ENCODE data around the gene EXOSC9. TPM values are rescaled to one million over a fixed set of nuclear protein-coding genes. Genes with fewer than 3 reads are reported as not detected.

EXOSC9 gene
- total RNA-seq, 4 donors from 2014 or later, result 13.4 to 28.8 (median 19.9) TPM

DNA sequence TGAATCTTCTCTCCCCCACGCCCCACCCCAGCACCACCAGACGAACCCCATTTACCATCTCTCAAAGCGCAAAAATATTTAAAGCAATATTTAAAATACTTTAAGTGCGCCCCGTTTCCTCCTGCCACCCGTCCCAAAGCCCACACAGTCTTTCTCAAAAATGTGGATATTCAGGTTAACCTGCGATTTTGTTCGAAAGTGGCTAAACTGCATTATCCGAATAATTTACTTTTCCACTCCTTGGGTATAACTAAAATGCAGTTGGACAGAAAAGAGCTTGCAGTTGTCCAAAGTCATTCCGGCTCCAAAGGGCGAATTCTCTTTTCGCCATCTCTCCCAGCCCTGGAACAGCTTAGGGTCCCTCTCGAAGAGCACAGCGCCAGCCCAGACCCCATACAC lies 36.8 kb upstream of the EXOSC9 start:
- Histone ChIP-seq H3K9me3 (no peaks in the 10 kb centered on the region), H3K4me1 (peaks cover 0 to 4% of the 10 kb centered on the region in 2 donors), H3K36me3 (no peaks in the 10 kb centered on the region), H3K27ac (no peak overlapping the region), H3K27me3 (peaks cover 5 to 30% (median 18%) of the 10 kb centered on the region in 3 donors), H3K4me3 (peak overlapping the region in 3 of 4 donors; percentile 38 to 51 (median 38))
- intact Hi-C loops (cut with DNase I; ENCODE audit: low total_unique reads) (no loop called here), in situ Hi-C loops (cut with MboI; ENCODE audit: low sequenced_read_pairs in 4 of 4) (no loop called here)
- DNase-seq, result no peak
- no peak for TF ChIP-seq POLR2A (IDR thresholded peaks at IDR 0.05)
- TF ChIP-seq, protein P1, sequence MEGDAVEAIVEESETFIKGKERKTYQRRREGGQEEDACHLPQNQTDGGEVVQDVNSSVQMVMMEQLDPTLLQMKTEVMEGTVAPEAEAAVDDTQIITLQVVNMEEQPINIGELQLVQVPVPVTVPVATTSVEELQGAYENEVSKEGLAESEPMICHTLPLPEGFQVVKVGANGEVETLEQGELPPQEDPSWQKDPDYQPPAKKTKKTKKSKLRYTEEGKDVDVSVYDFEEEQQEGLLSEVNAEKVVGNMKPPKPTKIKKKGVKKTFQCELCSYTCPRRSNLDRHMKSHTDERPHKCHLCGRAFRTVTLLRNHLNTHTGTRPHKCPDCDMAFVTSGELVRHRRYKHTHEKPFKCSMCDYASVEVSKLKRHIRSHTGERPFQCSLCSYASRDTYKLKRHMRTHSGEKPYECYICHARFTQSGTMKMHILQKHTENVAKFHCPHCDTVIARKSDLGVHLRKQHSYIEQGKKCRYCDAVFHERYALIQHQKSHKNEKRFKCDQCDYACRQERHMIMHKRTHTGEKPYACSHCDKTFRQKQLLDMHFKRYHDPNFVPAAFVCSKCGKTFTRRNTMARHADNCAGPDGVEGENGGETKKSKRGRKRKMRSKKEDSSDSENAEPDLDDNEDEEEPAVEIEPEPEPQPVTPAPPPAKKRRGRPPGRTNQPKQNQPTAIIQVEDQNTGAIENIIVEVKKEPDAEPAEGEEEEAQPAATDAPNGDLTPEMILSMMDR (IDR thresholded peaks at IDR 0.05 in 4 of 5, conservative IDR thresholded peaks at IDR 0.05 in 1 of 5), result no peak
- ATAC-seq, result no peak

DNA sequence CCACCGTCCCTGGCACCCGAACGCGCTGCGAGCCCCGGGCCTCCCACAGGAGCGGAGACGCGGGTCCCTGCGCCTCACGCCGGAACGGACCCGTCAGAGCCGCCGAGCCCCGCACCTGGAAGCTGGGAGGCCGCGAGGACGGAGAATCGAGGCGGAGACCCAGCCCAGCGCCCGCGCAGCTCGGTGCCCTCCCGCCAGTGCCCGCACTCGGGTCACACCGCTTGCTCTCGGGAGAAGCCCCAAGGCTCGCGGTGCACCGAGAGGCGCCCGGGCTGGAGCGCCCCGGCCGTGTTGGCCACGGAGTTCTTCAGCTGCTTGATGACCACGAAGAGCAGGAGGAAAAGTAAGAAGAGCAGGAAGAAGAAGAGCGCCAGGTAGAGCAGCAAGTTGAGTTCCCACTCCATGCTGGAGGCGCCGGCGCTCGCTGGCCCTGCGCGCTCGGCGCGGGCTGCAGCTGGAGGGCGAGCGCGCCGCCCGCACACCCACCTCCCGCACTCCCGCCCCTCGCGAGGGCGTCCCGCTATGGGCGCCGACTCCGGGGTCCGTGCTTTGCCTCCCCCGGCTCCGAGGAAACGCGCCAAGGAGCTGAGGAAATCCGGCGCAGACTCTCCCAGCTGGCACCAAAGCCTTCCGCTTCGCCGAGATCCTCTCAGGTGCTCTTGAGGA lies 36.3 kb upstream of the EXOSC9 start, which contains the start of gene SMIM43:
SMIM43 (minus strand) TSS at position 463 of the 666 bp plus-strand sequence; CDS start at position 404, 59 bp downstream.
- DNase-seq, result no peak
- TF ChIP-seq POLR2A (IDR thresholded peaks at IDR 0.05), result no peak
- TF ChIP-seq, protein P1 (IDR thresholded peaks at IDR 0.05 in 4 of 5, conservative IDR thresholded peaks at IDR 0.05 in 1 of 5), result no peak
- intact Hi-C loops (cut with DNase I; ENCODE audit: low total_unique reads) (no loop called here), in situ Hi-C loops (cut with MboI; ENCODE audit: low sequenced_read_pairs in 4 of 4) (no loop called here)
- Histone ChIP-seq H3K36me3 (no peaks in the 10 kb centered on the region), H3K4me3 (peak within 1 kb of the TSS; percentile 38 to 51 (median 40)), H3K4me1 (peaks cover 0 to 4% of the 10 kb centered on the region in 2 donors), H3K9me3 (no peaks in the 10 kb centered on the region), H3K27me3 (peaks cover 5 to 30% (median 18%) of the 10 kb centered on the region in 3 donors), H3K27ac (no peak within 1 kb of the TSS)
- no peak for ATAC-seq

DNA sequence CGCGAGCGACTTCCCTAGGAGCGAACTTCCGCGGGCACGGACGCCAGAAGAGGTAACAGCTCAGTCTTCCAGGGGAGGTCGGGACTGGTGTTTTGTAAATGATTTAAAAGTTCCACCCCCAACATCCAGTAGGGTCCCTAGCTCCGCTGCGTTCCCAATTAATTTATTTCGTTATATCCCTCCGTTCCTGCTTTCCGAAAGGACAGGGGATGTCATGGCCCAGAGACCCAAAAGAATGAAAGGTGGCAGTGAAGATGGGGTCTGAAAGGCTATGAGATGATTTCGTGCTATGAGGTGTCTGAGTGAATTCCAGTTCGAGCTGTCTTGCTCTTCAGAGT lies 35.8 kb upstream of the EXOSC9 start:
- H3K27me3 ChIP-seq, result peaks cover 5 to 30% (median 18%) of the 10 kb centered on the region in 3 donors
- peak overlapping the region; percentile 38 to 51 (median 40) for H3K4me3 ChIP-seq
- H3K36me3 ChIP-seq, result no peaks in the 10 kb centered on the region
- TF ChIP-seq, protein P1 (IDR thresholded peaks at IDR 0.05 in 4 of 5, conservative IDR thresholded peaks at IDR 0.05 in 1 of 5), result no peak
- TF ChIP-seq POLR2A (IDR thresholded peaks at IDR 0.05), result no peak
- peaks cover 0 to 4% of the 10 kb centered on the region in 2 donors for H3K4me1 ChIP-seq
- H3K9me3 ChIP-seq, result no peaks in the 10 kb centered on the region
- H3K27ac ChIP-seq, result no peak overlapping the region
- intact Hi-C loops (cut with DNase I; ENCODE audit: low total_unique reads) (no loop called here), in situ Hi-C loops (cut with MboI; ENCODE audit: low sequenced_read_pairs in 4 of 4) (no loop called here)
- DNase-seq (no peak), ATAC-seq (no peak)

DNA sequence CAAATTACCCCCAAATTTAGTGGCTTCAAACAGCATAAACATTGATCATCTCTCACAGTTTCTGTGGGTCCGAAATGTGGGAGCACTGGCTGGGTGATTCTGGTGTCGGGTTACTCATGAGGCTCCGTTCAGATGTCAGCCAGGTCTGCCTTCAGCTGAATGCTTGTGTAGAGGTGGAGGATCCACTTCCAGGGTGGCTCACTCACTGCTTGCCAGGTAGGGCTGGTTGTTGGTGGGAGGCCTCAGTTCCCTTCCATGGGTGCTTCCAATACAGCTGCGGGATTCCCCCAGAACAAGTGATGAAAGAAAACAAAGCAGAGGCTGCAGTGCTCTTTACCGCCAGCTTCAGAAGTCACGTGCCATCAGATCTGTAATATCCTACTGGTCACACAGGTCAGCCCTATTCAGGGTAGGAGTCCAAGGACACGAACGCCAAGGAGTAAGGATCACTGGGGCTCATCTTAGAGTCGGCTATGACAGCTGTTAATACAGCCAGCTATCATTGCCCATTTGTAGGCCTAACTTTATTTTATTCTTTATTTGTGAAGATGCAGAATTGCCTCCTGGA lies 35.1 kb upstream of the EXOSC9 start:
- H3K36me3 ChIP-seq, result no peaks in the 10 kb centered on the region
- peaks cover 0 to 4% of the 10 kb centered on the region in 2 donors for H3K4me1 ChIP-seq
- no peak for ATAC-seq
- intact Hi-C loops (cut with DNase I; ENCODE audit: low total_unique reads), result no loop called here
- H3K27ac ChIP-seq, result no peak overlapping the region
- TF ChIP-seq, protein P1 (IDR thresholded peaks at IDR 0.05 in 4 of 5, conservative IDR thresholded peaks at IDR 0.05 in 1 of 5), result no peak
- TF ChIP-seq POLR2A (IDR thresholded peaks at IDR 0.05), result no peak
- no peaks in the 10 kb centered on the region for H3K9me3 ChIP-seq
- DNase-seq, result no peak
- H3K27me3 ChIP-seq, result peaks cover 5 to 30% (median 18%) of the 10 kb centered on the region in 3 donors
- in situ Hi-C loops (cut with MboI; ENCODE audit: low sequenced_read_pairs in 4 of 4), result no loop called here
- H3K4me3 ChIP-seq, result no peak overlapping the region
